A673 (cell line): ENCODE data around the gene MROH9.

ENCODE experiments used
- EZH2 ChIP-seq: fragments of 200-600 bp; sonication (generic); IDR thresholded peaks from 2 replicates; pipeline ENCODE4 v1.6.1; 2017; ENCODE audit warnings: borderline replicate concordance, low read depth, mild to moderate bottlenecking, mixed read lengths, antibody characterized with exemption, low read length; ENCODE audit not compliant: poor library complexity, severe bottlenecking
- TF ChIP-seq, protein P1 (sequence below): fragments of 300-800, 200-600 bp; sonication (generic); conservative IDR thresholded peaks from 2 replicates; pipeline ENCODE4 v1.5.1; 2017; ENCODE audit warnings: low read depth, mild to moderate bottlenecking, antibody characterized with exemption, low read length, moderate library complexity, mixed read lengths

GRCh38 chr1:171055966-171056643 is 120.8 kb downstream of the MROH9 start:
- TF ChIP-seq, protein P1, sequence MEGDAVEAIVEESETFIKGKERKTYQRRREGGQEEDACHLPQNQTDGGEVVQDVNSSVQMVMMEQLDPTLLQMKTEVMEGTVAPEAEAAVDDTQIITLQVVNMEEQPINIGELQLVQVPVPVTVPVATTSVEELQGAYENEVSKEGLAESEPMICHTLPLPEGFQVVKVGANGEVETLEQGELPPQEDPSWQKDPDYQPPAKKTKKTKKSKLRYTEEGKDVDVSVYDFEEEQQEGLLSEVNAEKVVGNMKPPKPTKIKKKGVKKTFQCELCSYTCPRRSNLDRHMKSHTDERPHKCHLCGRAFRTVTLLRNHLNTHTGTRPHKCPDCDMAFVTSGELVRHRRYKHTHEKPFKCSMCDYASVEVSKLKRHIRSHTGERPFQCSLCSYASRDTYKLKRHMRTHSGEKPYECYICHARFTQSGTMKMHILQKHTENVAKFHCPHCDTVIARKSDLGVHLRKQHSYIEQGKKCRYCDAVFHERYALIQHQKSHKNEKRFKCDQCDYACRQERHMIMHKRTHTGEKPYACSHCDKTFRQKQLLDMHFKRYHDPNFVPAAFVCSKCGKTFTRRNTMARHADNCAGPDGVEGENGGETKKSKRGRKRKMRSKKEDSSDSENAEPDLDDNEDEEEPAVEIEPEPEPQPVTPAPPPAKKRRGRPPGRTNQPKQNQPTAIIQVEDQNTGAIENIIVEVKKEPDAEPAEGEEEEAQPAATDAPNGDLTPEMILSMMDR = no peak
- TF ChIP-seq EZH2 = no peak
